GM19455 (cell line): Measurements from ENCODE around the gene SPCS3.
"Not testable (repeated sequence)": the region's sequence is repeated elsewhere in the genome, so short reads cannot be mapped to it uniquely, and the experiment has no call there.

Source experiments
- ATAC-seq: cut with Tn5 transposase; IDR thresholded peaks from one replicate; pipeline ENCODE4 v1.9.1; 2021; ENCODE audit not compliant: unreplicated experiment

The SPCS3 gene

GRCh38 chr4:176345346-176345745 lies 25.6 kb downstream of the SPCS3 start:
- ATAC-seq: not testable (repeated sequence)

- not testable (repeated sequence) for ATAC-seq
Observed at GRCh38 chr4:176346836-176347235, 27.1 kb downstream of the SPCS3 start.

GRCh38 chr4:176350671-176351070 lies 30.9 kb downstream of the SPCS3 start:
- no peak for ATAC-seq

- no peak for ATAC-seq
Observed at GRCh38 chr4:176354884-176355283, 35.1 kb downstream of the SPCS3 start.

- ATAC-seq: peak; percentile 98
Observed at GRCh38 chr4:176357359-176358082, 37.8 kb downstream of the SPCS3 start.

GRCh38 chr4:176358083-176358469 lies 38.3 kb downstream of the SPCS3 start:
- ATAC-seq: peak; percentile 21

- ATAC-seq: no peak
Observed at GRCh38 chr4:176359590-176359989, 39.8 kb downstream of the SPCS3 start.

GRCh38 chr4:176360446-176360845 lies 40.7 kb downstream of the SPCS3 start:
- no peak for ATAC-seq

GRCh38 chr4:176363072-176363471 lies 43.3 kb downstream of the SPCS3 start:
- peak; percentile 73 for ATAC-seq

- no peak for ATAC-seq
Observed at GRCh38 chr4:176367771-176368465, 48.2 kb downstream of the SPCS3 start.

GRCh38 chr4:176376032-176376614 lies 56.4 kb downstream of the SPCS3 start:
- ATAC-seq: no peak

GRCh38 chr4:176377780-176378179 lies 58.0 kb downstream of the SPCS3 start:
- peak; percentile 75 for ATAC-seq

- ATAC-seq: no peak
Observed at GRCh38 chr4:176380352-176381157, 60.8 kb downstream of the SPCS3 start.
